ENCODE results near the gene CAMTA1. TPM values are rescaled to one million over a fixed set of nuclear protein-coding genes. Genes with fewer than 3 reads are reported as not detected.

CAMTA1 gene
- total RNA-seq, 1 experiment from 2014 or later, result 118 TPM

DNA sequence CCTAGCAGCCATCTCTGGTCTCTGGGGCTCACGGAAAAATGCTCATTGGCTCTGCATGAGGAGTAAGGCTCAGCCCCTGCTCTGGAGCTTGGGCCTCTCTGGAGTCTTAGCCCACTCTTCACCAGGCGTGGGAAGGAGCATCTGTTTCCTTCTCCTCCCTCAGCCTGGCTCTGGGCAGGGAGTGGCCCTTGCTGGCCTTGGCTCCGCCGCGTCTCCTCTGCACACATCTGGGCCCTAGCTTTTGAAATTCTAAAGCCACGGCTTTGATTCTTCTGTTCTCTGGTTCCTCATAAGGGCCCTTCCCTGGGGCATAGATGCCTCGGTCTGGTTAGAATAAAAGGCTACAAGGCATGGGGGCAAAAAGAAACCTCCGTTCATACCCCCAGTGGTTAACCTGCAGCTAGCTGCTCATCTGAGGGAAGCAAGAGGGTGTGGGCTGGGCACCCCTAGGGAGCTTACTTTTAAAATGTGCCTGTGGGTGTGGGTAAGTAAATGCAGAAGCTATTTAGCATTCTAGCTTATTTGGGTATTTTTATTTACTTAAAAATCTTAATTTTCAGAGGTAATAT is 145.6 kb downstream of the CAMTA1 start:
- peak overlapping the region; percentile 92 for H3K27ac ChIP-seq (ENCODE audit: low read length)
- peak overlapping the region; percentile 74 for H3K9ac ChIP-seq (ENCODE audit: low read length)
- H3K9me2 ChIP-seq (replicated peaks; ENCODE audit: insufficient read depth, low read length), result no peaks in the 10 kb centered on the region
- no peaks in the 10 kb centered on the region for H4K20me1 ChIP-seq (ENCODE audit: insufficient read depth, low read depth, low read length)
- no peaks in the 10 kb centered on the region for H3K9me3 ChIP-seq (ENCODE audit: low read length)
- peak overlapping the region; percentile 61 for H3K4me3 ChIP-seq (ENCODE audit: low read length)
- peak overlapping the region; percentile 73 for H3K4me2 ChIP-seq (ENCODE audit: low read depth, low read length, poor library complexity, severe bottlenecking)
- peaks cover 49% of the 10 kb centered on the region for H3K4me1 ChIP-seq (ENCODE audit: low read length)
- H2AFZ ChIP-seq (ENCODE audit: low read length), result peak overlapping the region; percentile 46
- no peaks in the 10 kb centered on the region for H3K79me2 ChIP-seq (ENCODE audit: low read length)
- no peaks in the 10 kb centered on the region for H3K36me3 ChIP-seq (ENCODE audit: insufficient read depth, low read length)
- peak; percentile 92 for DNase-seq
- H3K27me3 ChIP-seq (ENCODE audit: low read length), result no peaks in the 10 kb centered on the region

DNA sequence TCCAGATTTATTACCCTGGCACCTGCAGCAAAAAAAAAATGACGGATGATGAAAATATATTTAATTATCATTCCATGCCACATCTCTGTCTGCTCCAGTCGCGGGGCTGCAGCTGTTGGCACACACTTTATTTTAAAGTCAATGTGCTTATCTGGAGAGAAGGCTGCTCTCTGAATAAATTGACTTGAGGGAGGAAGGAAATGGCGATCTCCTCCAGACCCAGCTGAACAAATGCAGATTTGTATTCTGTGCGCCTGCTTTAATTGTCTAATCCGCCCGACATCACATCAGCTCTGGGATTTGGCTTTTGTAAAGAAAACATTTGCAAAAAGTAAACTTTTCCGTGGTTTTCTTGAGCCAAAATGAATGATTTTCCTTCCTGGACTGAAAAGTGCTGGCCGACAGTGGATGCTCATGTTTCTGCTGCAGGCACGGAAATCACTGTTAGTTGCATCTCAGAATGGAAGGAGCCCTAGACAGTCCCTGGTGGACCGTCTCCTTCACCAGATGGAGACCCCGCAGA is 150.2 kb downstream of the CAMTA1 start:
- no peak overlapping the region for H2AFZ ChIP-seq (ENCODE audit: low read length)
- DNase-seq, result no peak
- no peaks in the 10 kb centered on the region for H3K79me2 ChIP-seq (ENCODE audit: low read length)
- peaks cover 49% of the 10 kb centered on the region for H3K4me1 ChIP-seq (ENCODE audit: low read length)
- no peaks in the 10 kb centered on the region for H3K27me3 ChIP-seq (ENCODE audit: low read length)
- H3K4me2 ChIP-seq (ENCODE audit: low read depth, low read length, poor library complexity, severe bottlenecking), result peak overlapping the region; percentile 40
- peak overlapping the region; percentile 23; the same call in 1 of the 2 replicates for H3K4me3 ChIP-seq (ENCODE audit: low read length)
- no peaks in the 10 kb centered on the region for H3K9me2 ChIP-seq (replicated peaks; ENCODE audit: insufficient read depth, low read length)
- no peak overlapping the region for H3K27ac ChIP-seq (ENCODE audit: low read length)
- peak overlapping the region; percentile 31 for H3K9ac ChIP-seq (ENCODE audit: low read length)
- no peaks in the 10 kb centered on the region for H3K36me3 ChIP-seq (ENCODE audit: insufficient read depth, low read length)
- H3K9me3 ChIP-seq (ENCODE audit: low read length), result no peaks in the 10 kb centered on the region
- no peaks in the 10 kb centered on the region for H4K20me1 ChIP-seq (ENCODE audit: insufficient read depth, low read depth, low read length)

DNA sequence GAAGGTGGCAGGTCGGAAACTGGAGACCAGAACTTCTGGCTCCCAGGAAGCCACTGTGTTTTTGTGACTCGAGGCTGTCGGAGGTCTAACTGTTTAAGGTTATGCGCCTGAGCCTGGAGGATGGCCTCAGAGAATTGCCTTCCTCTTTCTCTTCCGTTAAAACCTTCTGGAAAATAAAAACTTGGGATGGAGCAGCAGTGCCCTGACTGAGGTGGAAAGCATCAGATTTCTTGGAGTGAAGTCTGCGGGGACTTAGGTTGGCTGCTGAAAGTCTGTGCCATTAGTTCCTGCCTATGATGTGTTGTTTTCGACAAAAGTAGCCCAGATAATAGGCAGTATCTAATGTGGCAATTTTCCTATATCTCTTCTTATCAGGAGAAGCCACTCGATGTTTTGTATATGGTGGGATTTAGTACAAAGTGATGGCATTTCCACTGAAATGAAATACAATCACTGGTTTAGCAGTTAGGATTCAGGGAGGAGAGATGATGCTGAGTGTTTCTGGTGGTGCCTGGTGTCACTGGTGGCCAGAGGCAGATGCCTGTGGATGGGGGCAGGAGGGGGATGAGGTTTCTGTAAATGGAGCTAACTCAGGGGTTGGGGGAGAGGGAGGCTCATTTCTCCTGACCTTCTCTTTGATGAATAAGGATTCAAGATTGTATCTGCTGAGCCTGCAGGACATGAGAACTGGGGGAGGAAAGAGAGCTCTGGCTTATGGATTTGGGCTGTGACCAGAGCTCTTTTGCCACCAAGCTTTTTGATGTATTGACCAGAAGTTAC is 150.8 kb downstream of the CAMTA1 start:
- peak overlapping the region; percentile 40 for H3K4me2 ChIP-seq (ENCODE audit: low read depth, low read length, poor library complexity, severe bottlenecking)

DNA sequence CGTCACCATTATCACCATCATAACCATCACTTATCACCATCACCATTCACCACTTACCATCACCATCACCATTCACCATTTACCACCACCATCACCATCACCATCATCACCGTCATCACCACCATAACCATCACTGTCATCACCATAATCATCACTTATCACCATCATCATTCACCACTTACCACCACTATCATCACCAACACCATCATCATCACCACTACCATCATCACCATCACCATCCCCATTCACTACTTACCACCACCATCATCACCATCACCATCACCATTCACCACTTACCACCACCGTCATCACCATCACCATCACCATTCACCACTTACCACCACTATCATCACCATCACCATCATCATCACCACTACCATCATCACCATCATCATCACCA is 151.8 kb downstream of the CAMTA1 start:
- DNase-seq, result no peak
- Histone ChIP-seq H3K79me2 (ENCODE audit: low read length) (no peaks in the 10 kb centered on the region), H3K4me1 (ENCODE audit: low read length) (peaks cover 33% of the 10 kb centered on the region), H3K27me3 (ENCODE audit: low read length) (no peaks in the 10 kb centered on the region), H4K20me1 (ENCODE audit: insufficient read depth, low read depth, low read length) (no peaks in the 10 kb centered on the region), H3K36me3 (ENCODE audit: insufficient read depth, low read length) (no peaks in the 10 kb centered on the region), H3K9me2 (replicated peaks; ENCODE audit: insufficient read depth, low read length) (no peaks in the 10 kb centered on the region), H3K4me2 (ENCODE audit: low read depth, low read length, poor library complexity, severe bottlenecking) (no peak overlapping the region), H2AFZ (ENCODE audit: low read length) (no peak overlapping the region), H3K9me3 (ENCODE audit: low read length) (no peaks in the 10 kb centered on the region), H3K9ac (ENCODE audit: low read length) (no peak overlapping the region), H3K27ac (ENCODE audit: low read length) (no peak overlapping the region), H3K4me3 (ENCODE audit: low read length) (no peak overlapping the region)

More for the DNA sequence above, 150.8 kb downstream of the CAMTA1 start:
- Histone ChIP-seq H4K20me1 (ENCODE audit: insufficient read depth, low read depth, low read length) (no peaks in the 10 kb centered on the region), H3K4me3 (ENCODE audit: low read length) (peak overlapping the region; percentile 23; the same call in 1 of the 2 replicates), H3K36me3 (ENCODE audit: insufficient read depth, low read length) (no peaks in the 10 kb centered on the region), H3K79me2 (ENCODE audit: low read length) (no peaks in the 10 kb centered on the region), H3K27me3 (ENCODE audit: low read length) (no peaks in the 10 kb centered on the region), H3K4me1 (ENCODE audit: low read length) (peaks cover 42% of the 10 kb centered on the region), H3K27ac (ENCODE audit: low read length) (no peak overlapping the region), H2AFZ (ENCODE audit: low read length) (no peak overlapping the region), H3K9me3 (ENCODE audit: low read length) (no peaks in the 10 kb centered on the region), H3K9me2 (replicated peaks; ENCODE audit: insufficient read depth, low read length) (no peaks in the 10 kb centered on the region), H3K9ac (ENCODE audit: low read length) (peak overlapping the region; percentile 31)
- DNase-seq, result no peak

DNA sequence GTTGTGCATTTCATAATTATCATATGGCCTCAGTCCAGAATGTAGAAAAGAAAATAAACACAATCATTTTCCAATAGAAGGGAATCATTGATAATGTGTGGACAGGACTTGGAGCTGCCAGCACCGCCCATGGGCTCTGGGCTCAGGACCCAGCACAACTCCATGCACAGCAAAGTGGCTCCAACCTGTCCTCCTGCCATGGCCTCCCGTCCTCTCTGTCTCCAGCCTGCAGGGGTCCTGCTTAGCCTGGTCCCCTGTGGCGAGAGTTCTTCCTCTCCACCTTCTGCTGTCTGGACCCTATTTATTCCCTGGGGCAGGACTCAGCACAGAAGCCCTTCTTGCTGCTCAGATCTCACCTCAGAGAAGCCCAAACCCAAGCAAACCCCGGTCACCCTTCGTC is 154.1 kb downstream of the CAMTA1 start:
- H3K4me3 ChIP-seq (ENCODE audit: low read length), result no peak overlapping the region
- no peaks in the 10 kb centered on the region for H3K79me2 ChIP-seq (ENCODE audit: low read length)
- H3K4me1 ChIP-seq (ENCODE audit: low read length), result peaks cover 26% of the 10 kb centered on the region
- H4K20me1 ChIP-seq (ENCODE audit: insufficient read depth, low read depth, low read length), result no peaks in the 10 kb centered on the region
- H3K27me3 ChIP-seq (ENCODE audit: low read length), result no peaks in the 10 kb centered on the region
- H3K27ac ChIP-seq (ENCODE audit: low read length), result no peak overlapping the region
- DNase-seq, result no peak
- H3K9ac ChIP-seq (ENCODE audit: low read length), result no peak overlapping the region
- H3K4me2 ChIP-seq (ENCODE audit: low read depth, low read length, poor library complexity, severe bottlenecking), result no peak overlapping the region
- no peaks in the 10 kb centered on the region for H3K9me2 ChIP-seq (replicated peaks; ENCODE audit: insufficient read depth, low read length)
- no peaks in the 10 kb centered on the region for H3K36me3 ChIP-seq (ENCODE audit: insufficient read depth, low read length)
- no peaks in the 10 kb centered on the region for H3K9me3 ChIP-seq (ENCODE audit: low read length)
- no peak overlapping the region for H2AFZ ChIP-seq (ENCODE audit: low read length)

DNA sequence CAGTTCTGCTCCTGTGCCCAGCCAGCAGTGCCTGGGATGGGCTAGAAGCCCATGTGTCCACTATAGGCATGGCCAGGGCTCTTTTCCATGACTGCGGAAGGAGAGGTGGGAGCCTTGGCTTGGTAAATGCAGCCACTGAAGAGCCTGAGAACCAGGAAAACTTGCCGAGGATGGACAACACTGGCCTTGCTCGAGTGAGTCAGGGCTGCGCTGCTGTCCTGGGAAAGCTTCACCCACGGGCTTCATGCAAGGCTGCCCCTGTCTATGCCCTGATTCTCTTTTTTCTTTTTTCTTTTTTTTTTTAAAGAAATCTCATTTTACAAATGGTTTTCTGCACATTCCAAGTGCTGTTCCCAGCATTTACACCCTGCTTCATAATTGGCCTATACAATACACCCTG is 156.5 kb downstream of the CAMTA1 start:
- Histone ChIP-seq H2AFZ (ENCODE audit: low read length) (no peak overlapping the region), H3K4me1 (ENCODE audit: low read length) (peaks cover 20% of the 10 kb centered on the region), H3K4me3 (ENCODE audit: low read length) (no peak overlapping the region), H4K20me1 (ENCODE audit: insufficient read depth, low read depth, low read length) (no peaks in the 10 kb centered on the region), H3K79me2 (ENCODE audit: low read length) (no peaks in the 10 kb centered on the region), H3K27ac (ENCODE audit: low read length) (no peak overlapping the region), H3K9ac (ENCODE audit: low read length) (no peak overlapping the region), H3K9me3 (ENCODE audit: low read length) (no peaks in the 10 kb centered on the region), H3K4me2 (ENCODE audit: low read depth, low read length, poor library complexity, severe bottlenecking) (no peak overlapping the region), H3K36me3 (ENCODE audit: insufficient read depth, low read length) (no peaks in the 10 kb centered on the region), H3K9me2 (replicated peaks; ENCODE audit: insufficient read depth, low read length) (no peaks in the 10 kb centered on the region), H3K27me3 (ENCODE audit: low read length) (no peaks in the 10 kb centered on the region)
- no peak for DNase-seq

DNA sequence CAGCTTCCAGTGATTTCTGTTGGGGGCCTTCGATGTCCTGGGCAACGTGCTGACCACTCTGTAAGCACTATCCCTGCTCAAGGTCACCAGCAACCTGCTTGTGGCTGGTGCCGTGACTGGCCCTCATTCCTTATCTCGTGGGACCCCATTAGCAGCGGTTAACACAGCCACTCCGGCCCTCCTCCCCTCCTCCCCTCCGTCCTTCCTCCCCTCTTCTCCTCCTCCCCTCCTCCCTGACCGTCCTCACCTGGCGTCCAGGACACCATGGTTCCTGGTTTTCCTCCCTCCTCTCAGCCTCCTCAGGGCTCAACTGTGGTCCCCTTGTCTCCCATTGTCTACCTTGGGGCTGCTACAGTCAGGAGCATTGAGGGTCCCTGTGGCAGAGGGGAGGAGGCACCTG is 157.7 kb downstream of the CAMTA1 start:
- Histone ChIP-seq H3K27ac (ENCODE audit: low read length) (no peak overlapping the region), H3K27me3 (ENCODE audit: low read length) (no peaks in the 10 kb centered on the region), H3K9me3 (ENCODE audit: low read length) (no peaks in the 10 kb centered on the region), H2AFZ (ENCODE audit: low read length) (no peak overlapping the region), H3K36me3 (ENCODE audit: insufficient read depth, low read length) (no peaks in the 10 kb centered on the region), H3K79me2 (ENCODE audit: low read length) (no peaks in the 10 kb centered on the region), H3K4me2 (ENCODE audit: low read depth, low read length, poor library complexity, severe bottlenecking) (no peak overlapping the region), H3K9me2 (replicated peaks; ENCODE audit: insufficient read depth, low read length) (no peaks in the 10 kb centered on the region), H3K4me1 (ENCODE audit: low read length) (peaks cover 24% of the 10 kb centered on the region), H4K20me1 (ENCODE audit: insufficient read depth, low read depth, low read length) (no peaks in the 10 kb centered on the region), H3K4me3 (ENCODE audit: low read length) (no peak overlapping the region), H3K9ac (ENCODE audit: low read length) (no peak overlapping the region)
- DNase-seq, result no peak

DNA sequence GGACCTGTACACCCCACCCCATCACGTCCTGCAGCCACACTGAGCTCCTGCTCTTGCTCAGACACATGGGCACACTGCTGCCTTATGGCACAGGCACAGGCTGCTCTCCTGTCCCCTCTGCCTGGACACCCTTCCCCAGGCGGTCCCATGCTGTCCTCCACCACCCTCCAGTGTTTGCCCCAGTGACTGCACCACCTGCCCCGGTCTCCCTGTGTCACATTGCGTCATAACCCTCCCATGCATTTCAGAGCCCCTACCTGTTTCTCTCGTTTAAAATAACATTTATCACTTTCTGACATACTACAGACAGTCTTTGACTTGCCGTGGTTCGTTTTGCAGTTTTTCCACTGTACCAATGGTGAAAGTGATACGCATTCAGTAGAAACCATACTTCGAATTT is 159.2 kb downstream of the CAMTA1 start:
- no peaks in the 10 kb centered on the region for H3K36me3 ChIP-seq (ENCODE audit: insufficient read depth, low read length)
- H3K4me2 ChIP-seq (ENCODE audit: low read depth, low read length, poor library complexity, severe bottlenecking), result no peak overlapping the region
- H4K20me1 ChIP-seq (ENCODE audit: insufficient read depth, low read depth, low read length), result no peaks in the 10 kb centered on the region
- H3K4me1 ChIP-seq (ENCODE audit: low read length), result peaks cover 29% of the 10 kb centered on the region
- H3K9me2 ChIP-seq (replicated peaks; ENCODE audit: insufficient read depth, low read length), result no peaks in the 10 kb centered on the region
- H3K4me3 ChIP-seq (ENCODE audit: low read length), result no peak overlapping the region
- H3K27me3 ChIP-seq (ENCODE audit: low read length), result no peaks in the 10 kb centered on the region
- no peak overlapping the region for H3K9ac ChIP-seq (ENCODE audit: low read length)
- no peak overlapping the region for H3K27ac ChIP-seq (ENCODE audit: low read length)
- H3K9me3 ChIP-seq (ENCODE audit: low read length), result no peaks in the 10 kb centered on the region
- no peak for DNase-seq
- no peak overlapping the region for H2AFZ ChIP-seq (ENCODE audit: low read length)
- no peaks in the 10 kb centered on the region for H3K79me2 ChIP-seq (ENCODE audit: low read length)
